ENCODE data around the gene GSC. TPM values are rescaled to one million over a fixed set of nuclear protein-coding genes. Genes with fewer than 3 reads are reported as not detected.
"Not testable (repeated sequence)": the region's sequence is repeated elsewhere in the genome, so short reads cannot be mapped to it uniquely, and the experiment has no call there.

The GSC gene
- total RNA-seq, 1 donor from 2014 or later, result not detected

DNA sequence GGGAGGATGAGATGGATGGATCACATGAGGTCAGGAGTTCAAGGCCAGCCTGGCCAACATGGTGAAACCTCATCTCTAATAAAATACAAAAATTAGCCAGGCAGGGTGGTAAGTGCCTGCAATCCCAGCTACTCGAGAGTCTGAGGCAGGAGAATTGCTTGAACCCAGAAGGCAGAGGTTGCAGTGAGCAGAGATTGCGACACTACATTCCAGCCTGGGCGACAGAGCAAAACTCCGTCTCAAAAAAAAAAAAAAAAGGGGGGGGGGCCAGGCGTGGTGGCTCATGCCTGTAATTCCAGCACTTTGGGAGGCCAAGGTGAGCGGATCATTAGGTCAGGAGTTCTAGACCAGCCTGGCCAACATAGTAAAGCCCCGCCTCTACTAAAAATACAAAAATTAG is 22.8 kb downstream of the GSC start:
- intact Hi-C loops (cut with micrococcal nuclease), result not testable (repeated sequence)

DNA sequence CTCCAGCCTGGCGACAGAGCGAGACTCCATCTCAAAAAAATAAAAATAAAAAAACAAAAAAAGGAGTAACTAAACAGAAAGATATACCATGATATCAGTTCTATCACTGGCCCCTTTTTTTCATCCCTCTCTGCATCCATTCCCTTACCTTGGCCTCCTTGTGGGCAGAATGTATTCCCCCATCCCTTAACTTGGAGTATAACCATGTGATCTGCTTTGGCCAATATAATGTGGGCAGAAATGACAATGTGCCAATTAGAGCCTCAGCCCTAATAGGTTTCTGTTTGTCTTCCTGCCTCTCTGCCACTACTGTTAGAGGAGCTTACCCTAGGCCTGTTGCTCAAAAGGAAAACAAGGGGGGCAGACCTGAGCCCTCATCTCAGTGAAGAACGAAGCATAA is 23.8 kb downstream of the GSC start:
- intact Hi-C loops (cut with micrococcal nuclease), result no loop called here

GRCh38 chr14:94738751-94739150 is 31.2 kb downstream of the GSC start:
- intact Hi-C loops (cut with micrococcal nuclease), result no loop called here

GRCh38 chr14:94738097-94738496 is 31.8 kb downstream of the GSC start:
- intact Hi-C loops (cut with micrococcal nuclease), result no loop called here

DNA sequence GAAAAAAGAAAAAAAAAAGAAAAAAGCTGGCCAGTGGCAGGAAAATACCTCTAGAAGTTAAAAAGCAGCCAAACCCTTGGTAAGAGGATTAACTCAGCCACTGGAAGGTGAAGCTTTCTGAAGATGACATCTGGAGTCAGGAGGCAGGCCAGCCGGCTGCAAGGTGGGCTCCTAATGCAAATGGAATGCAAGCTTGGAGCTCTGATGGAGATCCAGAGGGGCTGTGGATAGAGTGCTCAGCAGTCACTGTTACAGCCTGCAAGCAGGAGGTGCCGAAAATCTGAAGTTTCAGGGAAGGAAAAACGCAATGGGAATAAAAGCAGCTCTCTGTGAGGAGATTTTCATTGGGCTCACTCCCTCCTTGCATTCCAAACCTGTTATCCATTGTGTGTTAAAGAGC is 41.0 kb downstream of the GSC start:
- intact Hi-C loops (cut with micrococcal nuclease), result no loop called here

DNA sequence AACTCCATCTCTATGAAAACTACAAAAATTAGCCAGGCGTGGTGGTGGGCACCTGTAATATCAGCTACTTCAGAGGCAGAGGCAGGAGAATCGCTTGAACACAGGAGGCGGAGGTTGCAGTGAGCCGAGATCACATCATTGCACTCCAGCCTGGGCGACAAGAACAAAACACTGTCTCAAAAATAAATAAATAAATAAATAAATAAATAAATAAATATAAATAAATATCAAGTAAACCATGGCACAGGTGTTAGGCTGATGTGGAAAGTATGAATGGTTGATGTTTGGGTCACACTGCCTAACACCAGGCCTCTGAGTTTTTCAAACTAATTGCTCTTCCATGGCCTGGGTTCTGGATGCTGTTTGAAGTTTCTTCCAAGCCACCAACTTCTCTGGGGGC is 41.5 kb downstream of the GSC start:
- intact Hi-C loops (cut with micrococcal nuclease), result not testable (repeated sequence)

GRCh38 chr14:94726649-94727048 is 43.3 kb downstream of the GSC start:
- intact Hi-C loops (cut with micrococcal nuclease), result not testable (repeated sequence)

GRCh38 chr14:94724993-94725392 is 44.9 kb downstream of the GSC start:
- intact Hi-C loops (cut with micrococcal nuclease), result no loop called here

GRCh38 chr14:94722397-94722796 is 47.5 kb downstream of the GSC start:
- intact Hi-C loops (cut with micrococcal nuclease), result no loop called here

Other genes with a start within 250 kb of the GSC start
- gene SERPINA4, start 208.7 kb downstream of the GSC start, total RNA-seq, result not detected in 2 replicates
- not detected in 2 replicates for gene SERPINA5, start 188.7 kb downstream of the GSC start, total RNA-seq
- not detected in 2 replicates for gene SERPINA3, start 157.7 kb downstream of the GSC start, total RNA-seq